GM19328 (cell line): Measurements from ENCODE around the gene RGS6.

ENCODE experiments used
- ATAC-seq: cut with Tn5 transposase; IDR thresholded peaks from one replicate; pipeline ENCODE4 v1.9.1; 2021; ENCODE audit warnings: mild to moderate bottlenecking, moderate library complexity; ENCODE audit not compliant: unreplicated experiment

RGS6 gene

GRCh38 chr14:72013721-72014345 is 81.6 kb downstream of the RGS6 start:
- no peak for ATAC-seq

GRCh38 chr14:72014486-72014885 is 82.3 kb downstream of the RGS6 start:
- no peak for ATAC-seq

- no peak for ATAC-seq
These were observed 85.1 kb downstream of the RGS6 start for GRCh38 chr14:72017290-72017689.

DNA sequence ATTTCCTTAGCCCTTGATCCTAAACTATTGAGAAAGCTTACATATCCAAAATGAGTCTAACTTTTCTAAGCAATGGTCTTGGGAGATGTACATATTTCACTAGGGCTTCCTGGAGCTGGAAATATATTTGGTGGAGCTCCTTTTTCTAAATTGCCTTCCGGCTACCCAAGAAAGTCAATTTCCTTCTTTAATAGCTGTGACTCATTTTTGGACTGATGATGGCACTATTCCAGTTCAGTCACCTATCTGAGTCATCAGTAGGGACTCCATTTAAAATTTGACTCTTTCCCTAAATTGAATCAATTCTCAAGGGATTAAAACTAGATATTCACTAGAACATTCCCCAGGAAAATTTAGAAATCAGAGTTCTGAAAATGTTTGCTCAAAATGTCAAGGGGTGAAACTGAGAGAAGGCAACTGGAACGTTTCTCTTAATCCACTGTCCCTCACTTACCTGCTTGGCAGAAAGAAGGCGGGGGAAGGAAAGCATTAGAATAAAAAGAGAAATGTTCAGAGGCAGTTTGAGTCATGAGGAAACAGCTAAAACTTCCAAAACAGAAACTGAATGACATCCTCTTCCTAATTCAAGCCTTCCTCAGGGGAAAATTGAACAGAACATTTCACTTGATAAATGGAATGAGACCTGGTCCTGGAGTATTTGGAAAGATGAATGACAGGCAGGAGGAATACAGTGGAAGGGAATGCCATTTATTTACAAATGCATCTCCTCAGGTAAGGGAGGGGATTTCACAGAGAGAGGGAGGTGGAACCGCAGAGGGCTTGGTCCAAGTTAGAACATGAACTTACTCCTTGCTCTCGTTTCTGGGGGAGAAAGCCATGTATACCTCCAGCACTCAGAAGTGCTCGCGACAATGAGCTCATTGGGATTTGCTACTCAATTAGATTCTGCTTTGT is 91.2 kb downstream of the RGS6 start:
- ATAC-seq = no peak

DNA sequence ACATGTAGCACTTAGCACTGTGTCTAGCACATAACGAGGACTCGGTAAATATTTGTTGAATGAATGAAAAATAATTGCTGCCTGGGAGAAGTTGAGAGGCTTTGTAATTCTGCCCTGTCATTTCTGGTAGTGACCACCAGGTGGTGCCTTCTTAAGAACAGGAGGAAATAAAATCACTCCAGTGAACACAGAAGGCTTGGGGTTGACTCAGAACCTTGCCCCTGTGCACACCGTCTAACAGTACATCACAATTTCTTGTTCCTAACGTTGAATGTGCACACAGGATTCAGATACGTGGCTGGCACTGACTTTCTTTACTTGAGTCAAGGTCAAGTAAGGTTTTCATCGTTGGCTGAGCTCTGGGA is 91.8 kb downstream of the RGS6 start:
- no peak for ATAC-seq

- no peak for ATAC-seq
These were observed 92.3 kb downstream of the RGS6 start for GRCh38 chr14:72024504-72024903.

DNA sequence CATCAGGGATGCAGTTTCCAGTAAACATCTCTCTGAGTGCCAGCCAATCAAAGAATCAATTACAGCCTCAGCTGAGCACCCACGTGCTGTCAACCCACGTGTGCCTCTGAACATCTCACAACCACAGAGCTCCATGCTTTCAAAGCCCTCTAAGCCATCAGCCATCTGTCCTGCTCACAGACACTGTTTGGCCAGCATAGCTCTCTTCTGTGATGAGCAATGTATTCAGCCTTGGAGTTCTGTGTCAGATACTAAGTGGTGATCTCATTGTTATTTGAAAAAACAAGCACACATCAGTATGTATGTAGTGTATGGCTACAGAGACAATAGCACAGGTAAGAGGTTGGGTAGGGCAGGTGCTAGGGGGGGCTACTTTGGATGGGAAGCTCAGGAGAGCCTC is 94.3 kb downstream of the RGS6 start:
- no peak for ATAC-seq

DNA sequence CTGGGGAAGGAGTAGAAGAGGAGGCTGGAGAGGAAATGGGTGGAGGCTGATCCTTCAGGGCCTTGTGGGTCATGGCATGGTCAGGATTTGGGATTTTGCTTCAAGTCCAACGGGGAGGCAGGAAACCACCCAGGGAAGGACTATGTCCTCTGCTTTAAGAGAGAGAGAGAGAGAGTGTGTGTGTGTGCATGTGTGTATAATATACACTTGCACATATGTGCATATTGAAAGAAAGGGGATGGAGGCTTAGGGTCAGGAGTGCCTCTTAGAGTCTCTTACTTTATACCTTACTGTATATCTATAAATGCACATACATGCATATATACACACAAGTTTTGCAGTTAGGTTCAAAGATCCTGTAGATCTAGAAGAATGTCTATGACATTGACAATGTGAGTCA is 94.8 kb downstream of the RGS6 start:
- no peak for ATAC-seq

DNA sequence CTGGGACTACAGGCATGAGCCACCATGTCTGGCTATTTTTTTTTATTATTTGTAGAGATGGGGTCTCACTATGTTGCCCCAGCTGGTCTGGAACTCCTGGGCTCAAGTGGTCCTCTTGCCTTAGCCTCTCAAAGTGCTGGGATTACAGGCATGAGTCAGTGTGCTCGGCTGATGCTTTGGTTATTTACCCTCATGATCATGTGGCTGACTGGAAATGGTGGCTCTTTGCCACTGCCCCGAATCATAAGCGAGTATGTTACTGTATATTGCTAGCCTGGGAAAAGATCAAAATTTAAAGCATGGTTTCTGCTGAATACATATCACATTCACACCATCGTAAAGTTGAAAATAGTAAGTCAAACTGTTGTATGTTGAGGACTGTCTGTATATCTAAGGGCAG is 101.1 kb downstream of the RGS6 start:
- no peak for ATAC-seq

DNA sequence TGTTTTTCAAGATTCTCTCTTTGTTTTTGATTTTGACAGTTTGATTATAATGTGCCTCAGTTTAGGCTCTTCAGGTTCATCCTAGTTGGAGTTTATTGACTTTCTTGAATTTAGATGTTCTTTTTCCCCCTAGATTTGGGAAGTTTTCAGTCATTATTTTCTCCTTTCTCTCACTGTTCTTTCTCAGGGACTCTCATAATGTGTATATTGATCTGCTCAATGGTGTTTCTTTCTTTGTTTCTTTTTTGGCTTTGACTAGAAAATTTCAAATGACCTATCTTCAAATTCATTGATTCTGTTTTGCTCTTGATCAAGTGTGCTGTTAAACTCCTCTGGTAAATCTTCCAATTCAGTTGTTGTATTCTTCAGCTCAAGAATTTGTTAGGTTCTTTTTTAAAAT is 108.3 kb downstream of the RGS6 start:
- no peak for ATAC-seq

DNA sequence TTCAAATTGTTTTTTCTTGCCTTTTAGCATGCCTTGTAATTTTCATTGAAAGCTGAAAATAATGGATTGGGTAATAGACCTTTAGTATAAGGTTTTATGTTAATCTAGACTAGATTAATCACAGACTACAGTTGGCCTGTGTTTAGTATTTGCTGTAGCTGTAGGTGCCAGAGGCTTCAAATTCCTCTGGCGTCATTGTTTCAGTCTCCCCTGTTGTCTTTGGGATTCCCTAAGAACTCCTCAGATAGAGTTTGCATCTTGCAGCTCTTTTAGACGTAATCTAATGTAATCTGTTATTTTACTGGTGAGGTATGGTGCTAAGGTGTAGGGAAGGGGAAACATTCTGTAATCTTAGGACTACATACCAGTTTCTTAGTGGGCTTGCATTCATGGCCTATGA is 113.0 kb downstream of the RGS6 start:
- ATAC-seq = no peak

- ATAC-seq = no peak
These were observed 113.7 kb downstream of the RGS6 start for GRCh38 chr14:72045885-72046284.

DNA sequence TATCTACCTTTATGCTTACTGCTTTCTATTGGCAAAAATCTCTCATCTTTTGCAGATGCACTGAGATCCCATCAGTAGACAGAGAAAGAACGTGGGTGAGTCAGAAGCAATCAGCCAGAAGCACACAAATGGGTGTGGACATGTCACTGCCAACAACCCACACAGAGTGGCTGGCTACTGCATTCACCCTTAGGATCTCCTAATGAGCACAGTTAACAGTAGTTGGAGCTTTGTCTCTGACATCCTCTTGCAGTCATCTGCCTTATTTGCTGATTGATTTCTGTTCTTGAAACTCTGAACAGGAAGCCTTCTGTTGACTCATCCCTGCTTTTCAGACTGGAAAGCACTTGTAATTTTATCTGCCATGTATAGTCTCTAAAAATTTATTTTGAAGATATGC is 117.2 kb downstream of the RGS6 start:
- ATAC-seq = no peak

DNA sequence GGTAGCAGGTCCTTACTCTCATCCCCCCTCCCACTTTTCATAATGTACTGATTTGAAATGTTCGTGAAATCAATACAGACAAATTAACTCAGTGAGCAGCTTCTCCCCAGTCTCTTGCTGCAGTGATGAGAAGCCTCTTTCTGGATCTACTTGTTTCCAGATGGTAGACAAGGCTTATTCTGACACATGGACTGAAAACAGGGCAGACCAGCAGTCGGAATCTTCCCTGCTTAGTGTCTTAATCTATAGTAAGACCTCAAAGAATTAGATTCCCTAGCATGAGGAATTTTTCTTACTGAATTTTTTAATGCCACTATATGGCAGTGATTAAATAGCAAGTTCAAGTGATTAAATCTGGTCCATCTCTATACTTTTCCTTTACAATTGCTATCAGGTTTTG is 120.1 kb downstream of the RGS6 start:
- no peak for ATAC-seq

- ATAC-seq = no peak
These were observed 121.4 kb downstream of the RGS6 start for GRCh38 chr14:72053651-72054050.

GRCh38 chr14:72054911-72055310 is 122.7 kb downstream of the RGS6 start:
- ATAC-seq = no peak

- ATAC-seq = no peak
These were observed 125.6 kb downstream of the RGS6 start for GRCh38 chr14:72057701-72058285.

DNA sequence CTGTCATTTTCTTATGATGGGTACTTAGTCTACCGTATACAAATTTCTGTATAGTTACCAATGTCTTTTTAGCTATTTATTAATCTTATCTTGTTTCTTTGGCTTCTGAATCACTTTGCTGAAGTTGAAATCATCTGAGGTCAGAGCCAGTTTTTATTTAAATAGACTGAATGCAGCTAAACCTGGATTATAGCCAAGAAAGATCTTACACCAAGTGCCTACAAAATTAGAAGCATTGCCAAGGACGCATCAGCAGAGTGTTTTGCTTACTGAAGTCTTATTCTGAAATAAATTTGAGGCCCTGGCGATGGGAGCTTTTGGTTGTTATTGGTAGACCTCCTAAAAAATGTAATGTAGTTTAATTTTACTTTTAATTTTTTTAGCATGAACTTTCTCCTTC is 128.2 kb downstream of the RGS6 start:
- no peak for ATAC-seq

- ATAC-seq = no peak
These were observed 128.7 kb downstream of the RGS6 start for GRCh38 chr14:72060917-72061316.

DNA sequence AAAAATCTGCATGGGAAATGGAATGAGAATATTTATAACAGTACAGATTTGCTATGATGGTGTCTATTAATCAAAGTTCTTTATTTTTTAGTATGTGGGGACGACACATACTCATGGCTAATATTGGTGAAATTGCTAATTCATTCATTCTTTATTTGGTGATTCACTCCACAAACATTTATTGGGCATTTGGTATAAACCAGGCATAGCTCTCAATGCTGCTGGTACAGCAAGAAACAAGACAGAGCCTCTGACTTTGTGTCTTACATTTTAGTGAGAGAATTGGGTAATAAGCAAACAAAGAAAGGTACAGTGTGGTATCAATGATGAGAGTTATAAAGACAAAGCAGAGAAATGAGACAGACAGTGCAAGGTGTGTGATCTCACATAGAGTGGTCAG is 129.5 kb downstream of the RGS6 start:
- ATAC-seq = no peak

- ATAC-seq = no peak
These were observed 131.6 kb downstream of the RGS6 start for GRCh38 chr14:72063761-72064282.

DNA sequence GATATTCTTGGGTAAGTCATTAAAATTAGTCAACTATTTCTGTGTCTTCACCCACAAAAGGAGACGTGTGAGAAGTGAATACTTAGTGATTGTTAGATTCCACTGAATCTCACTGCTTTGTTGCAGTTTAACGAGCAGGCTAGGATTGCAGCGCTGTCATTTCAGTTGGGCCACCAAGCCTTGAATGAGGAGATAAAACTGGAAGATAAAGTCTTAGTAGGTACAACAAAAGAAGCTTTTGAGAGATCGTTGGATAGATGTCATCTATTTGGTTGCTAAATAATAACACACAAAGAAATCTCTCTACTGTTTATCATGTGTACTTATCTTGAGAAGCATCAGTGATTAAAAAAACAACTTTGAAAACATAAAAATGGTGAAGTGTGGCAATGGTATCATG is 132.3 kb downstream of the RGS6 start:
- ATAC-seq = no peak
